HepG2 (cell line): ENCODE results near the gene GPS1. TPM values are rescaled to one million over a fixed set of nuclear protein-coding genes. Genes with fewer than 3 reads are reported as not detected.

Experiments
- BRD4 ChIP-seq: sonication (generic); formaldehyde crosslinking; IDR thresholded peaks from 2 replicates; pipeline ENCODE4 v1.4.0; 2020; ENCODE audit warnings: missing genetic modification reagents
- FOSL2 ChIP-seq: sonication (generic); formaldehyde crosslinking; IDR thresholded peaks from 2 replicates; pipeline ENCODE4 v1.4.0; 2020; ENCODE audit warnings: missing genetic modification reagents
- GATA4 ChIP-seq: sonication (generic); IDR thresholded peaks from 2 replicates; pipeline ENCODE4 v1.6.1; 2016; ENCODE audit warnings: antibody characterized with exemption, low read depth, borderline replicate concordance
- KMT2B ChIP-seq: IDR thresholded peaks from 2 replicates; pipeline ENCODE4 v1.6.1; 2016; ENCODE audit warnings: missing genetic modification reagents, missing compliant biosample characterization
- RORA ChIP-seq: sonication (generic); formaldehyde crosslinking; IDR thresholded peaks from 2 replicates; pipeline ENCODE4 v1.5.0; 2020; ENCODE audit warnings: mild to moderate bottlenecking, missing genetic modification reagents, moderate library complexity
- SMAD1 ChIP-seq: sonication (generic); formaldehyde crosslinking; IDR thresholded peaks from 2 replicates; pipeline ENCODE4 v1.4.0; 2020; ENCODE audit warnings: missing genetic modification reagents, low read depth, mild to moderate bottlenecking, borderline replicate concordance
- TRIM22 ChIP-seq: fragments of 450-650 bp; IDR thresholded peaks from 2 replicates; pipeline ENCODE4 v1.6.1; 2017
- XRCC5 ChIP-seq: fragments of 200-400 bp; formaldehyde crosslinking; optimal IDR thresholded peaks from 2 replicates; pipeline ENCODE3; 2017; ENCODE audit warnings: mild to moderate bottlenecking, low read length
- ZBTB25 ChIP-seq: IDR thresholded peaks from 2 replicates; pipeline ENCODE4 v1.6.1; 2018; ENCODE audit warnings: missing genetic modification reagents
- ZBTB33 ChIP-seq: sonication (generic); formaldehyde crosslinking; IDR thresholded peaks from 2 replicates; pipeline ENCODE4 v1.4.0; 2020; ENCODE audit warnings: missing genetic modification reagents
- ZFP37 ChIP-seq: sonication (generic); formaldehyde crosslinking; IDR thresholded peaks from 2 replicates; pipeline ENCODE4 v1.4.0; 2020; ENCODE audit warnings: missing genetic modification reagents, borderline replicate concordance
- ZNF143 ChIP-seq: sonication (generic); formaldehyde crosslinking; IDR thresholded peaks from 2 replicates; pipeline ENCODE4 v1.4.0; 2020; ENCODE audit warnings: missing genetic modification reagents
- ZNF343 ChIP-seq: sonication (generic); formaldehyde crosslinking; IDR thresholded peaks from 2 replicates; pipeline ENCODE4 v1.4.0; 2020; ENCODE audit warnings: mild to moderate bottlenecking, missing genetic modification reagents
- ZNF7 ChIP-seq: IDR thresholded peaks from 2 replicates; pipeline ENCODE4 v1.6.1; 2016; ENCODE audit warnings: missing biosample characterization, missing genetic modification reagents
- ZNF749 ChIP-seq: sonication (generic); formaldehyde crosslinking; IDR thresholded peaks from 2 replicates; pipeline ENCODE4 v1.8.0; 2022; ENCODE audit warnings: mild to moderate bottlenecking, missing genetic modification reagents, moderate library complexity, borderline replicate concordance
- ZNF780A ChIP-seq: sonication (generic); formaldehyde crosslinking; IDR thresholded peaks from 2 replicates; pipeline ENCODE4 v1.8.0; 2022; ENCODE audit warnings: mild to moderate bottlenecking, missing genetic modification reagents, moderate library complexity
- ZNF816 ChIP-seq: sonication (generic); formaldehyde crosslinking; IDR thresholded peaks from 2 replicates; pipeline ENCODE4 v1.8.0; 2022; ENCODE audit warnings: missing genetic modification reagents, mild to moderate bottlenecking, borderline replicate concordance
- ZNF850 ChIP-seq: sonication (generic); formaldehyde crosslinking; conservative IDR thresholded peaks from 2 replicates; pipeline ENCODE4 v1.9.0; 2021; ENCODE audit warnings: mild to moderate bottlenecking, missing genetic modification reagents
- ZSCAN20 ChIP-seq: sonication (generic); formaldehyde crosslinking; IDR thresholded peaks from 2 replicates; pipeline ENCODE4 v1.4.0; 2020; ENCODE audit warnings: missing genetic modification reagents, mild to moderate bottlenecking, borderline replicate concordance
- ZSCAN30 ChIP-seq: sonication (generic); formaldehyde crosslinking; IDR thresholded peaks from 2 replicates; pipeline ENCODE4 v1.5.0; 2020; ENCODE audit warnings: mild to moderate bottlenecking, missing genetic modification reagents
- polyA plus RNA-seq, 8 experiments: library from polyadenylated mRNA; depleted of rRNA in 3 of 8; stranded (reverse) in 7 of 8; unstranded in 1 of 8; fragments of >200 nt; fragmentation: Illumina TruSeq in 4 of 8; extraction: Trizol in 4 of 8; gene quantifications; 2 replicates each; pipeline versions ENCODE4 v1.2.1 to v1.2.3, GENCODE V29; 2011 to 2016; ENCODE audit warnings: low read depth in 4 of 8, missing spikeins in 1 of 8, mixed read lengths in 1 of 8; ENCODE audit not compliant: insufficient read depth in 1 of 8
- total RNA-seq, 5 experiments: library from RNA; depleted of rRNA; stranded (reverse); fragments of >200 nt; fragmentation: Illumina TruSeq; extraction: Trizol; gene quantifications; 2 replicates each; pipeline ENCODE4 v1.2.3, GENCODE V29; 2016; ENCODE audit warnings: low read depth in 1 of 5
- TF ChIP-seq, protein P1 (sequence below): sonication (generic); formaldehyde crosslinking; conservative IDR thresholded peaks from 2 replicates; pipeline ENCODE4 v1.8.0; 2022; ENCODE audit warnings: missing genetic modification reagents

Gene GPS1
- total and polyA plus RNA-seq, 2 of the 13 experiments (the other 11 are each of a cell fraction or from before 2014, with no cell fraction given) = 124 to 128 TPM

- TF ChIP-seq ZSCAN20 (peak; percentile 90; the same call in 1 of the 2 replicates), SMAD1 (CRISPR knock-in tag) (peak; percentile 84; the same call in 1 of the 2 replicates), FOSL2 (CRISPR knock-in tag) (peak; percentile 56), ZBTB25 (peak; percentile 84), ZBTB33 (0 out of 2 replicates have a peak, but pooled peaks have one; percentile 36), ZNF816 (CRISPR knock-in tag) (no peak), GATA4 (peak; percentile 75), ZNF780A (CRISPR knock-in tag) (no peak; the same call in 1 of the 2 replicates), ZNF749 (CRISPR knock-in tag) (peak; percentile 91; the same call in 1 of the 2 replicates), ZNF343 (CRISPR knock-in tag) (no peak; the same call in 1 of the 2 replicates), TRIM22 (no peak), ZNF7 (CRISPR knock-in tag) (0 out of 2 replicates have a peak, but pooled peaks have one; percentile 11), KMT2B (CRISPR knock-in tag) (peak; percentile 80; the same call in 1 of the 2 replicates), XRCC5 (peak; percentile 98), ZFP37 (CRISPR knock-in tag) (peak; percentile 74; the same call in 1 of the 2 replicates), BRD4 (CRISPR knock-in tag) (peak; percentile 94), ZNF850 (CRISPR knock-in tag) (no peak), ZNF143 (CRISPR knock-in tag) (peak; percentile 63), RORA (CRISPR knock-in tag) (no peak), ZSCAN30 (CRISPR knock-in tag) (no peak)
- TF ChIP-seq, protein P1, sequence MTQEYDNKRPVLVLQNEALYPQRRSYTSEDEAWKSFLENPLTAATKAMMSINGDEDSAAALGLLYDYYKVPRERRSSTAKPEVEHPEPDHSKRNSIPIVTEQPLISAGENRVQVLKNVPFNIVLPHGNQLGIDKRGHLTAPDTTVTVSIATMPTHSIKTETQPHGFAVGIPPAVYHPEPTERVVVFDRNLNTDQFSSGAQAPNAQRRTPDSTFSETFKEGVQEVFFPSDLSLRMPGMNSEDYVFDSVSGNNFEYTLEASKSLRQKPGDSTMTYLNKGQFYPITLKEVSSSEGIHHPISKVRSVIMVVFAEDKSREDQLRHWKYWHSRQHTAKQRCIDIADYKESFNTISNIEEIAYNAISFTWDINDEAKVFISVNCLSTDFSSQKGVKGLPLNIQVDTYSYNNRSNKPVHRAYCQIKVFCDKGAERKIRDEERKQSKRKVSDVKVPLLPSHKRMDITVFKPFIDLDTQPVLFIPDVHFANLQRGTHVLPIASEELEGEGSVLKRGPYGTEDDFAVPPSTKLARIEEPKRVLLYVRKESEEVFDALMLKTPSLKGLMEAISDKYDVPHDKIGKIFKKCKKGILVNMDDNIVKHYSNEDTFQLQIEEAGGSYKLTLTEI (CRISPR knock-in tag) = no peak
These were observed 54.4 kb downstream of the GPS1 start (continued) for GRCh38 chr17:82105882-82106687.
